ENCODE results near the gene JADE2. TPM values are rescaled to one million over a fixed set of nuclear protein-coding genes. Genes with fewer than 3 reads are reported as not detected.
"Not testable (repeated sequence)": the region's sequence is repeated elsewhere in the genome, so short reads cannot be mapped to it uniquely, and the experiment has no call there.

The JADE2 gene
- total RNA-seq, 2 donors from 2014 or later, result 37.5 to 47.6 TPM

GRCh38 chr5:134590992-134591659 lies 65.7 kb downstream of the JADE2 start:
- H3K4me3 ChIP-seq, result no peak overlapping the region
- H3K4me1 ChIP-seq, result peaks cover 0 to 24% of the 10 kb centered on the region in 2 donors
- TF ChIP-seq, protein P1, sequence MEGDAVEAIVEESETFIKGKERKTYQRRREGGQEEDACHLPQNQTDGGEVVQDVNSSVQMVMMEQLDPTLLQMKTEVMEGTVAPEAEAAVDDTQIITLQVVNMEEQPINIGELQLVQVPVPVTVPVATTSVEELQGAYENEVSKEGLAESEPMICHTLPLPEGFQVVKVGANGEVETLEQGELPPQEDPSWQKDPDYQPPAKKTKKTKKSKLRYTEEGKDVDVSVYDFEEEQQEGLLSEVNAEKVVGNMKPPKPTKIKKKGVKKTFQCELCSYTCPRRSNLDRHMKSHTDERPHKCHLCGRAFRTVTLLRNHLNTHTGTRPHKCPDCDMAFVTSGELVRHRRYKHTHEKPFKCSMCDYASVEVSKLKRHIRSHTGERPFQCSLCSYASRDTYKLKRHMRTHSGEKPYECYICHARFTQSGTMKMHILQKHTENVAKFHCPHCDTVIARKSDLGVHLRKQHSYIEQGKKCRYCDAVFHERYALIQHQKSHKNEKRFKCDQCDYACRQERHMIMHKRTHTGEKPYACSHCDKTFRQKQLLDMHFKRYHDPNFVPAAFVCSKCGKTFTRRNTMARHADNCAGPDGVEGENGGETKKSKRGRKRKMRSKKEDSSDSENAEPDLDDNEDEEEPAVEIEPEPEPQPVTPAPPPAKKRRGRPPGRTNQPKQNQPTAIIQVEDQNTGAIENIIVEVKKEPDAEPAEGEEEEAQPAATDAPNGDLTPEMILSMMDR (IDR thresholded peaks at IDR 0.05), result no peak
- H3K27me3 ChIP-seq, result no peaks in the 10 kb centered on the region
- no peak for DNase-seq (ENCODE audit: low spot score)
- no peaks in the 10 kb centered on the region for H3K36me3 ChIP-seq
- H3K27ac ChIP-seq, result peak overlapping the region; percentile 60 to 68
- no peaks in the 10 kb centered on the region for H3K9me3 ChIP-seq

DNA sequence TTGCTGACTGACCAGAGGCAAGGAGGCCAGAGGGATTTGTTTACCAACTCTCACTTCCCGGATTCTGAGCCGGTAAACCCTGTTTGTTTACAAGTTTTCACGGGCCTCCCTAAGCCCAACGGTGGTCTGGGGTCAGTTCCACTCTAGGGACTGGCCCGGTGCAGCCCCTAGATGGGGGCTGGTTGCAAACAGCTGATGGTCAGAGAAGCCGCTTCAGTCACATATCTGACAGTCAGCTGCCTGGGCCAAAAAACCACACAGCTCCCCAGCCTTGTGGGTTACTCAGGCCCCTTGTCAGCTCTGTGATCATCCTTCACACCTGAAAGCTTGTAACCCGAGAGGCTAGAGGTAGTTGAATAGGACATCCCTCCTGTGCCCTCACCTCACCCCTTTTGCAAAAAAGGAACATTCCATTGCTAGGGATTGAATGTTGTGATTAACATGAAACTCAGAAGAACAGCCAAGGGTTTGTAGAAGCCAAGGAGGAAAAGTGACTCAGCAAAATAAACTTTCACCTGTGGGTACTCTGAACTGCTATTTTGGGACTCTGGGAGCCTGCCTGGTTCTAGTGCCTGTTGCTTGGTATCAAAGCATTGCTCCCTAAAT lies 66.8 kb downstream of the JADE2 start:
- Histone ChIP-seq H3K27me3 (no peaks in the 10 kb centered on the region), H3K4me1 (peaks cover 0 to 17% of the 10 kb centered on the region in 2 donors), H3K9me3 (no peaks in the 10 kb centered on the region), H3K36me3 (no peaks in the 10 kb centered on the region), H3K4me3 (no peak overlapping the region), H3K27ac (peak overlapping the region; percentile 60 to 68)
- TF ChIP-seq, protein P1 (IDR thresholded peaks at IDR 0.05), result no peak
- no peak for DNase-seq (ENCODE audit: low spot score)

GRCh38 chr5:134594336-134594735 lies 68.9 kb downstream of the JADE2 start:
- Histone ChIP-seq H3K36me3 (no peaks in the 10 kb centered on the region), H3K27me3 (no peaks in the 10 kb centered on the region), H3K4me3 (no peak overlapping the region), H3K4me1 (peaks cover 0 to 17% of the 10 kb centered on the region in 2 donors), H3K27ac (no peak overlapping the region), H3K9me3 (no peaks in the 10 kb centered on the region)
- TF ChIP-seq, protein P1 (IDR thresholded peaks at IDR 0.05), result no peak
- no peak for DNase-seq (ENCODE audit: low spot score)

DNA sequence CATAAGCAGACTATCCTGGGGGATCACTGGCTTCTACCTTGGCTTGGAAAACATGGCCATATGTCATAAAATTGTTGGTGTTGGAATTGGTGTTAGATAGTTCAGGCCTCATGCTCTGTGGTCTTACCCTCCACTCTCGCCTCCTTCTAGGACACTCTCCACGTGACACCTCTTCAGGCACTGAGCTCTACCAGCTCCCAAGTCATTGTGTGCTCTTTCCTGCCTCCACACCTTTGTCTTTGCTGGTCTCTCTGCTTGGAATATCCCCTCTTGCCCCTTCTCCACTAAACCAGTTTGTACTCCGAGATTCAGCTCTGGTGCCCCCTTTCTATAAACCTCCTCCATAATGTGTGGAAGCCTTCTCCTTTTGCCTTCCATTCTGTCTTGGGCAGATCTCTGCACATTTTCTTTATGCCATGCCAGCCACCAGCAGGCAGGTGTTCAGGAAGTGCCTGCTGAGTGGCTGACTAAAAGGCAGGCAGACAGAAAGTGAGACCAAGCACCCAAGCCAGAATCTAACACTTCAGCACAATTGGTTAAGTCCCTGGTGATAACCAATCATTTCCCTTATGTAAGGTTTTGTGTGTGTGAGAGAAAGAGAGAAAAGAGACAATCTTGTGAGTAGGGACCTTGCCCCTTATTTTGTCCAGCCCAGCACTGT lies 69.5 kb downstream of the JADE2 start:
- Histone ChIP-seq H3K4me1 (peaks cover 0 to 17% of the 10 kb centered on the region in 2 donors), H3K4me3 (no peak overlapping the region), H3K36me3 (no peaks in the 10 kb centered on the region), H3K9me3 (no peaks in the 10 kb centered on the region), H3K27me3 (no peaks in the 10 kb centered on the region), H3K27ac (peak overlapping the region; percentile 70 to 80)
- no peak for DNase-seq (ENCODE audit: low spot score)
- TF ChIP-seq, protein P1 (IDR thresholded peaks at IDR 0.05), result no peak

GRCh38 chr5:134595458-134595838 lies 70.0 kb downstream of the JADE2 start:
- peaks cover 0 to 17% of the 10 kb centered on the region in 2 donors for H3K4me1 ChIP-seq
- DNase-seq (ENCODE audit: low spot score), result no peak
- H3K27ac ChIP-seq, result peak overlapping the region; percentile 70 to 80
- no peaks in the 10 kb centered on the region for H3K27me3 ChIP-seq
- no peaks in the 10 kb centered on the region for H3K9me3 ChIP-seq
- no peak overlapping the region for H3K4me3 ChIP-seq
- TF ChIP-seq, protein P1 (IDR thresholded peaks at IDR 0.05), result no peak
- no peaks in the 10 kb centered on the region for H3K36me3 ChIP-seq

DNA sequence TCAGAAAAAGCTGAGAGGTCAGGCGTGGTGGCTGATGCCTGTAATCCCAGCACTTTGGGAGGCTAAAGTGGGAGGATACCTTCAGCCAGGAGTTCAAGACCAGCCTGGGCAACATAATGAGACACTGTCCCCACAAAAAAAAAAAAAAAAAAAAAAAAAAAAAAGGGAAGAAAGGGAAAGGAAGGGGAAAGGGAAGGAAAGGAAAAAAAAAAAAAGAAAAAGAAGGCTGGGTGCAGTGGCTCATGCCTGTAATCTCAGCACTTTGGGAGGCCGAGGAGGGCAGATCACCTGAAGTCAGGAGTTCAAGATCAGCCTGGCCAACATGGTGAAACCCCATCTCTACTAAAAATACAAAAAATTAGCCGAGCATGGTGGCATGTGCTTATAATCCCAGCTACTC lies 74.3 kb downstream of the JADE2 start:
- H3K27me3 ChIP-seq, result not testable (repeated sequence)

More for the DNA sequence above, 74.3 kb downstream of the JADE2 start:
- peaks cover 17% of the 10 kb centered on the region for H3K36me3 ChIP-seq
- H3K4me3 ChIP-seq; H3K27ac ChIP-seq; DNase-seq (ENCODE audit: low spot score); H3K4me1 ChIP-seq; H3K9me3 ChIP-seq: not testable (repeated sequence)
